HEK293 (cell line): ENCODE measurements around the gene PIK3CA.
A peak's percentile ranks its signal among the peaks of the same experiment; 100 is the strongest.

Experiments used
- CTCF ChIA-PET: fragments of 350-600 bp; formaldehyde crosslinking; extraction: SDS; loops from one replicate; lab custom pipeline; 2021; ENCODE audit warnings: antibody characterized with exemption; lab: Yijun Ruan, JAX
- POLR2A ChIA-PET: fragments of 300-600 bp; formaldehyde crosslinking; extraction: SDS; loops from one replicate; lab custom pipeline; 2020; ENCODE audit warnings: antibody characterized with exemption, inconsistent platforms; lab: Yijun Ruan, JAX
- H3K27ac ChIP-seq: fragments of 200-500 bp; sonication (Bioruptor generic); 2 replicates; pipeline ENCODE4 v1.5.1; 2014; ENCODE audit warnings: low read depth, low read length, control low read depth, inconsistent platforms; ENCODE audit errors: extremely low read depth
- H3K36me3 ChIP-seq, 2 experiments: fragments of 200-500 bp in 1 of 2; sonication (Bioruptor generic) in 1 of 2; 1 replicate in 1 of 2; 2 replicates in 1 of 2; pipeline ENCODE4 v1.5.1; 2014 to 2017; ENCODE audit warnings: inconsistent platforms in 2 of 2, low read length in 2 of 2; ENCODE audit not compliant: control insufficient read depth in 2 of 2, insufficient read depth in 1 of 2
- H3K4me1 ChIP-seq: fragments of 200-500 bp; sonication (Bioruptor generic); 2 replicates; pipeline ENCODE4 v1.5.1; 2014; ENCODE audit warnings: mild to moderate bottlenecking, low read length, inconsistent platforms; ENCODE audit not compliant: control insufficient read depth, insufficient read depth
- H3K4me3 ChIP-seq: 2 replicates; pipeline ENCODE4 v1.5.1; 2011; ENCODE audit warnings: low read depth, mild to moderate bottlenecking, control low read depth, low read length, moderate library complexity
- H3K9me3 ChIP-seq: fragments of 200-500 bp; sonication (Bioruptor generic); 2 replicates; pipeline ENCODE4 v1.5.1; 2014; ENCODE audit warnings: low read depth, low read length, inconsistent platforms; ENCODE audit not compliant: control insufficient read depth, insufficient read depth
- FEZF1 ChIP-seq: fragments of 450-650 bp; formaldehyde crosslinking; IDR thresholded peaks from 2 replicates; pipeline ENCODE4 v1.5.1; 2016; ENCODE audit warnings: missing biosample characterization, missing genetic modification characterization
- KLF10 ChIP-seq: fragments of 450-650 bp; IDR thresholded peaks from 2 replicates; pipeline ENCODE4 v1.5.1; 2018; ENCODE audit warnings: missing biosample characterization, mild to moderate bottlenecking, missing genetic modification characterization
- OSR2 ChIP-seq: fragments of 450-650 bp; formaldehyde crosslinking; IDR thresholded peaks from 2 replicates; pipeline ENCODE4 v1.5.1; 2016; ENCODE audit warnings: missing biosample characterization, missing genetic modification characterization
- REPIN1 ChIP-seq: fragments of 450-650 bp; formaldehyde crosslinking; IDR thresholded peaks from 2 replicates; pipeline ENCODE4 v1.5.1; 2017; ENCODE audit warnings: missing biosample characterization, missing genetic modification characterization, low read depth
- SCRT1 ChIP-seq: fragments of 450-650 bp; formaldehyde crosslinking; IDR thresholded peaks from 2 replicates; pipeline ENCODE4 v1.5.1; 2016; ENCODE audit warnings: missing biosample characterization, missing genetic modification characterization, borderline replicate concordance
- SETDB1 ChIP-seq: IDR thresholded peaks from one replicate; pipeline ENCODE4 v1.6.1; 2017; ENCODE audit warnings: mild to moderate bottlenecking, low read length, moderate library complexity, mixed read lengths; ENCODE audit not compliant: insufficient read length
- SP2 ChIP-seq: fragments of 450-650 bp; formaldehyde crosslinking; IDR thresholded peaks from 2 replicates; pipeline ENCODE4 v1.5.1; 2016; ENCODE audit warnings: missing biosample characterization, missing genetic modification characterization
- WT1 ChIP-seq: fragments of 450-650 bp; formaldehyde crosslinking; IDR thresholded peaks from 2 replicates; pipeline ENCODE4 v1.5.1; 2016; ENCODE audit warnings: missing biosample characterization, missing genetic modification characterization
- ZNF155 ChIP-seq: fragments of 450-650 bp; formaldehyde crosslinking; IDR thresholded peaks from 2 replicates; pipeline ENCODE4 v1.5.1; 2016; ENCODE audit warnings: missing biosample characterization, missing genetic modification characterization
- ZNF24 ChIP-seq: fragments of 450-650 bp; formaldehyde crosslinking; IDR thresholded peaks from 2 replicates; pipeline ENCODE4 v1.5.1; 2016; ENCODE audit warnings: missing biosample characterization, missing genetic modification characterization
- ZNF416 ChIP-seq: fragments of 450-650 bp; formaldehyde crosslinking; IDR thresholded peaks from 2 replicates; pipeline ENCODE4 v1.5.1; 2016; ENCODE audit warnings: missing biosample characterization, missing genetic modification characterization
- ZNF558 ChIP-seq: fragments of 450-650 bp; formaldehyde crosslinking; IDR thresholded peaks from 2 replicates; pipeline ENCODE4 v1.5.1; 2016; ENCODE audit warnings: missing biosample characterization, missing genetic modification characterization
- ZNF623 ChIP-seq: fragments of 450-650 bp; formaldehyde crosslinking; IDR thresholded peaks from 2 replicates; pipeline ENCODE4 v1.5.1; 2016; ENCODE audit warnings: missing biosample characterization, missing genetic modification characterization
- ZNF837 ChIP-seq: fragments of 450-650 bp; formaldehyde crosslinking; IDR thresholded peaks from 2 replicates; pipeline ENCODE4 v1.5.1; 2016; ENCODE audit warnings: missing biosample characterization, missing genetic modification characterization
- TF ChIP-seq, protein P1 (sequence below): fragments of 450-650 bp; formaldehyde crosslinking; IDR thresholded peaks from 2 replicates; pipeline ENCODE4 v1.5.1; 2017; ENCODE audit warnings: missing biosample characterization, mild to moderate bottlenecking, missing genetic modification characterization, moderate library complexity
- TF ChIP-seq, protein P2 (sequence below): fragments of 450-650 bp; formaldehyde crosslinking; IDR thresholded peaks from 2 replicates; pipeline ENCODE4 v1.5.1; 2016; ENCODE audit warnings: missing biosample characterization, missing genetic modification characterization
- TF ChIP-seq, protein P3 (sequence below): sonication (generic); formaldehyde crosslinking; IDR thresholded peaks from 2 replicates; pipeline ENCODE4 v1.8.1; 2022; ENCODE audit warnings: mild to moderate bottlenecking, moderate library complexity, missing genetic modification reagents
- TF ChIP-seq, protein P4 (sequence below): fragments of 450-650 bp; formaldehyde crosslinking; IDR thresholded peaks from 2 replicates; pipeline ENCODE4 v1.5.1; 2016; ENCODE audit warnings: missing biosample characterization, missing genetic modification characterization
- TF ChIP-seq, protein P5 (sequence below): fragments of 450-650 bp; formaldehyde crosslinking; IDR thresholded peaks from 2 replicates; pipeline ENCODE4; 2016; ENCODE audit warnings: missing biosample characterization, missing genetic modification characterization
- TF ChIP-seq, protein P6 (sequence below): fragments of 450-650 bp; formaldehyde crosslinking; IDR thresholded peaks from 2 replicates; pipeline ENCODE4 v1.5.1; 2016; ENCODE audit warnings: missing biosample characterization, missing genetic modification characterization, low read depth
- TF ChIP-seq, protein P7 (sequence below): fragments of 450-650 bp; formaldehyde crosslinking; IDR thresholded peaks from 2 replicates; pipeline ENCODE4 v1.5.1; 2016; ENCODE audit warnings: missing biosample characterization, missing genetic modification characterization
- TF ChIP-seq, protein P8 (sequence below): fragments of 450-650 bp; formaldehyde crosslinking; IDR thresholded peaks from 2 replicates; pipeline ENCODE4 v1.5.1; 2016; ENCODE audit warnings: missing biosample characterization, missing genetic modification characterization

Gene PIK3CA

DNA sequence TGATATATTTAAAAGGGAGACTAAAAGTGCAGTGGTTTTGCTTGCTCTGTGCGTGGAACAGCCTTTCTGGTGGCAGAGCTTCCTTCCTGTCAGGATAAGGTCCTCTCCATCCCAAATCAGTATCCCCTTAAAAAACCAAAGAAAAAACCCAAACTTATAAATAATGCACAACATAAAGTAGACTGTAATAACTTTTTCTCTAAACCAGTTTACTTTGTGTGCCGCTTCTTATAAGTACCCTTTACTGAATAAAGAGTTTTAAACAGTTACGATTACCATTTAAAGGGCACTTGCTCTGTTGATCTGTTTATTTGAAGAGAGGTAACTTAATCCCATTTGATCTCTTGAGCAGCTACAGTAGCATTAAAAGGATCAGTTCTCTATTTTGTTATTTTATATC is 2.5 kb downstream of the PIK3CA start (continued):
- TF ChIP-seq, protein P1, sequence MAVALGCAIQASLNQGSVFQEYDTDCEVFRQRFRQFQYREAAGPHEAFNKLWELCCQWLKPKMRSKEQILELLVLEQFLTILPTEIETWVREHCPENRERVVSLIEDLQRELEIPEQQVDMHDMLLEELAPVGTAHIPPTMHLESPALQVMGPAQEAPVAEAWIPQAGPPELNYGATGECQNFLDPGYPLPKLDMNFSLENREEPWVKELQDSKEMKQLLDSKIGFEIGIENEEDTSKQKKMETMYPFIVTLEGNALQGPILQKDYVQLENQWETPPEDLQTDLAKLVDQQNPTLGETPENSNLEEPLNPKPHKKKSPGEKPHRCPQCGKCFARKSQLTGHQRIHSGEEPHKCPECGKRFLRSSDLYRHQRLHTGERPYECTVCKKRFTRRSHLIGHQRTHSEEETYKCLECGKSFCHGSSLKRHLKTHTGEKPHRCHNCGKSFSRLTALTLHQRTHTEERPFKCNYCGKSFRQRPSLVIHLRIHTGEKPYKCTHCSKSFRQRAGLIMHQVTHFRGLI = no peak
- TF ChIP-seq KLF10 (tag by site-specific recombination) (no peak), REPIN1 (tag by site-specific recombination) (no peak), SCRT1 (tag by site-specific recombination) (no peak), SP2 (tag by site-specific recombination) (no peak), OSR2 (tag by site-specific recombination) (no peak; the same call in 1 of the 2 replicates), ZNF155 (tag by site-specific recombination) (no peak), ZNF24 (tag by site-specific recombination) (no peak), WT1 (no peak)
- TF ChIP-seq, protein P2, sequence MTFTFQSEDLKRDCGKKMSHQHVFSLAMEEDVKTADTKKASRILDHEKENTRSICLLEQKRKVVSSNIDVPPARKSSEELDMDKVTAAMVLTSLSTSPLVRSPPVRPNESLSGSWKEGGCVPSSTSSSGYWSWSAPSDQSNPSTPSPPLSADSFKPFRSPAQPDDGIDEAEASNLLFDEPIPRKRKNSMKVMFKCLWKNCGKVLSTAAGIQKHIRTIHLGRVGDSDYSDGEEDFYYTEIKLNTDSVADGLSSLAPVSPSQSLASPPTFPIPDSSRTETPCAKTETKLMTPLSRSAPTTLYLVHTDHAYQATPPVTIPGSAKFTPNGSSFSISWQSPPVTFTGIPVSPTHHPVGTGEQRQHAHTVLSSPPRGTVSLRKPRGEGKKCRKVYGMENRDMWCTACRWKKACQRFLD (tag by site-specific recombination) = no peak
- TF ChIP-seq, protein P3, sequence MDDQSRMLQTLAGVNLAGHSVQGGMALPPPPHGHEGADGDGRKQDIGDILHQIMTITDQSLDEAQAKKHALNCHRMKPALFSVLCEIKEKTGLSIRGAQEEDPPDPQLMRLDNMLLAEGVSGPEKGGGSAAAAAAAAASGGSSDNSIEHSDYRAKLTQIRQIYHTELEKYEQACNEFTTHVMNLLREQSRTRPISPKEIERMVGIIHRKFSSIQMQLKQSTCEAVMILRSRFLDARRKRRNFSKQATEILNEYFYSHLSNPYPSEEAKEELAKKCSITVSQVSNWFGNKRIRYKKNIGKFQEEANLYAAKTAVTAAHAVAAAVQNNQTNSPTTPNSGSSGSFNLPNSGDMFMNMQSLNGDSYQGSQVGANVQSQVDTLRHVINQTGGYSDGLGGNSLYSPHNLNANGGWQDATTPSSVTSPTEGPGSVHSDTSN (CRISPR knock-in tag) = no peak
- TF ChIP-seq, all 188 proteins: peak for 3

DNA sequence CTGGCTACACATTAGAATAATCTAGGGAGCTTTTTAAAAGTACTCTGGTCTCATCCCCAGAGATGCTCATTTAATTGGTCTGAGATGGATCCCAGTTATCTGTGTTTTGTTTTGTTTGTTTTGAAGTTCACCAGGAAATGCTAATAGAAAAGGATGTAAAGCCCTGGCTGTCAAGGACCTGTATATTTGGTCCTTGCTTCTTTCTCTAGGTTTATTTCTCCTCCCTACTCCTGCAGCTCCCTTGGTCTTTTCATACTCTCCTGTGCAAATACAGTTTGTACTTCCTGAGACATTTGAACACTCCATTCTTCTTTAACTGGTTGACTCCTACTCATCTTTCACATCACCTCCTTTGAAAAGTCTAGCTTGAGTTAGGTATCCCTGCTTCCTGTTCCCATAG is 3.3 kb downstream of the PIK3CA start:
- CTCF ChIA-PET = interaction anchor here (0.6 to 1.5 kb wide), 4 partner anchors 9 to 136 kb away, joined by 3 to 4 read pairs (median 3); no protein-coding TSS in a partner anchor
- peaks cover 3% of the 10 kb centered on the region; the same call in 1 of the 2 replicates for H3K4me1 ChIP-seq
- H3K9me3 ChIP-seq = no peaks in the 10 kb centered on the region
- no peak overlapping the region for H3K27ac ChIP-seq
- TF ChIP-seq ZNF558 (tag by site-specific recombination) = peak; percentile 95
- no peak for TF ChIP-seq SETDB1
- H3K36me3 ChIP-seq = no peaks in the 10 kb centered on the region
- POLR2A ChIA-PET = no interaction called here
- H3K4me3 ChIP-seq = no peak overlapping the region

DNA sequence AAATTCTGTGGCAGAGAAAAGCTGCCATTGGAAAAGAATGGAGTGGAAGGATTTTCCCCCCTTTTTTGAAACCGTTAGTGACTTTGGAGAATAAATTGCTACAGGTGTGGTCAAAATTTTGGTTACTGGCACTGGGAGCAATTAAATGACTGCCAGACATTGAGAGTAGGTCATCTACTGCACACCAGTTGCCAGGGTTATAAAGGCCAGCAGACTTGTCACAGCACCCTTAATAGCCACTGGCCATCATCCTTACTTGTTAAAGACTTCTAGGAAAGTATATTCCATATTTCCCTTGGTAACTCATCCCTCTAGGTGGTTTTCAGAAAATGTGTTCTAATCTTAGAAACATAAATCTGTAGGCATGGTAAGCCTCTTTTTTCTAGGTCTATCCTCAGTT is 8.0 kb downstream of the PIK3CA start:
- H3K27ac ChIP-seq = no peak overlapping the region
- no peak overlapping the region for H3K4me3 ChIP-seq
- ChIA-PET POLR2A (no interaction called here), CTCF (no interaction called here)
- no peaks in the 10 kb centered on the region for H3K36me3 ChIP-seq
- H3K4me1 ChIP-seq = 0 out of 2 replicates have a peak, but pooled peaks cover 3% of the 10 kb centered on the region
- no peaks in the 10 kb centered on the region for H3K9me3 ChIP-seq
- TF ChIP-seq, protein P4, sequence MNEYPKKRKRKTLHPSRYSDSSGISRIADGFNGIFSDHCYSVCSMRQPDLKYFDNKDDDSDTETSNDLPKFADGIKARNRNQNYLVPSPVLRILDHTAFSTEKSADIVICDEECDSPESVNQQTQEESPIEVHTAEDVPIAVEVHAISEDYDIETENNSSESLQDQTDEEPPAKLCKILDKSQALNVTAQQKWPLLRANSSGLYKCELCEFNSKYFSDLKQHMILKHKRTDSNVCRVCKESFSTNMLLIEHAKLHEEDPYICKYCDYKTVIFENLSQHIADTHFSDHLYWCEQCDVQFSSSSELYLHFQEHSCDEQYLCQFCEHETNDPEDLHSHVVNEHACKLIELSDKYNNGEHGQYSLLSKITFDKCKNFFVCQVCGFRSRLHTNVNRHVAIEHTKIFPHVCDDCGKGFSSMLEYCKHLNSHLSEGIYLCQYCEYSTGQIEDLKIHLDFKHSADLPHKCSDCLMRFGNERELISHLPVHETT (tag by site-specific recombination) = no peak
- TF ChIP-seq, protein P5, sequence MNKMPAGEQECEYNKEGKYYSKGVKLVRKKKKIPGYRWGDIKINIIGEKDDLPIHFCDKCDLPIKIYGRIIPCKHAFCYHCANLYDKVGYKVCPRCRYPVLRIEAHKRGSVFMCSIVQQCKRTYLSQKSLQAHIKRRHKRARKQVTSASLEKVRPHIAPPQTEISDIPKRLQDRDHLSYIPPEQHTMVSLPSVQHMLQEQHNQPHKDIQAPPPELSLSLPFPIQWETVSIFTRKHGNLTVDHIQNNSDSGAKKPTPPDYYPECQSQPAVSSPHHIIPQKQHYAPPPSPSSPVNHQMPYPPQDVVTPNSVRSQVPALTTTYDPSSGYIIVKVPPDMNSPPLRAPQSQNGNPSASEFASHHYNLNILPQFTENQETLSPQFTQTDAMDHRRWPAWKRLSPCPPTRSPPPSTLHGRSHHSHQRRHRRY (tag by site-specific recombination) = no peak
- TF ChIP-seq WT1 (no peak), FEZF1 (tag by site-specific recombination) (no peak), ZNF416 (tag by site-specific recombination) (no peak), ZNF837 (tag by site-specific recombination) (no peak), ZNF623 (tag by site-specific recombination) (no peak)
- TF ChIP-seq, protein P6, sequence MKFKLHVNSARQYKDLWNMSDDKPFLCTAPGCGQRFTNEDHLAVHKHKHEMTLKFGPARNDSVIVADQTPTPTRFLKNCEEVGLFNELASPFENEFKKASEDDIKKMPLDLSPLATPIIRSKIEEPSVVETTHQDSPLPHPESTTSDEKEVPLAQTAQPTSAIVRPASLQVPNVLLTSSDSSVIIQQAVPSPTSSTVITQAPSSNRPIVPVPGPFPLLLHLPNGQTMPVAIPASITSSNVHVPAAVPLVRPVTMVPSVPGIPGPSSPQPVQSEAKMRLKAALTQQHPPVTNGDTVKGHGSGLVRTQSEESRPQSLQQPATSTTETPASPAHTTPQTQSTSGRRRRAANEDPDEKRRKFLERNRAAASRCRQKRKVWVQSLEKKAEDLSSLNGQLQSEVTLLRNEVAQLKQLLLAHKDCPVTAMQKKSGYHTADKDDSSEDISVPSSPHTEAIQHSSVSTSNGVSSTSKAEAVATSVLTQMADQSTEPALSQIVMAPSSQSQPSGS (tag by site-specific recombination) = no peak
- TF ChIP-seq, protein P7, sequence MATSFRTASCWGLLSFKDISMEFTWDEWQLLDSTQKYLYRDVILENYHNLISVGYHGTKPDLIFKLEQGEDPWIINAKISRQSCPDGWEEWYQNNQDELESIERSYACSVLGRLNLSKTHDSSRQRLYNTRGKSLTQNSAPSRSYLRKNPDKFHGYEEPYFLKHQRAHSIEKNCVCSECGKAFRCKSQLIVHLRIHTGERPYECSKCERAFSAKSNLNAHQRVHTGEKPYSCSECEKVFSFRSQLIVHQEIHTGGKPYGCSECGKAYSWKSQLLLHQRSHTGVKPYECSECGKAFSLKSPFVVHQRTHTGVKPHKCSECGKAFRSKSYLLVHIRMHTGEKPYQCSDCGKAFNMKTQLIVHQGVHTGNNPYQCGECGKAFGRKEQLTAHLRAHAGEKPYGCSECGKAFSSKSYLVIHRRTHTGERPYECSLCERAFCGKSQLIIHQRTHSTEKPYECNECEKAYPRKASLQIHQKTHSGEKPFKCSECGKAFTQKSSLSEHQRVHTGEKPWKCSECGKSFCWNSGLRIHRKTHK (tag by site-specific recombination) = no peak
- TF ChIP-seq, protein P8, sequence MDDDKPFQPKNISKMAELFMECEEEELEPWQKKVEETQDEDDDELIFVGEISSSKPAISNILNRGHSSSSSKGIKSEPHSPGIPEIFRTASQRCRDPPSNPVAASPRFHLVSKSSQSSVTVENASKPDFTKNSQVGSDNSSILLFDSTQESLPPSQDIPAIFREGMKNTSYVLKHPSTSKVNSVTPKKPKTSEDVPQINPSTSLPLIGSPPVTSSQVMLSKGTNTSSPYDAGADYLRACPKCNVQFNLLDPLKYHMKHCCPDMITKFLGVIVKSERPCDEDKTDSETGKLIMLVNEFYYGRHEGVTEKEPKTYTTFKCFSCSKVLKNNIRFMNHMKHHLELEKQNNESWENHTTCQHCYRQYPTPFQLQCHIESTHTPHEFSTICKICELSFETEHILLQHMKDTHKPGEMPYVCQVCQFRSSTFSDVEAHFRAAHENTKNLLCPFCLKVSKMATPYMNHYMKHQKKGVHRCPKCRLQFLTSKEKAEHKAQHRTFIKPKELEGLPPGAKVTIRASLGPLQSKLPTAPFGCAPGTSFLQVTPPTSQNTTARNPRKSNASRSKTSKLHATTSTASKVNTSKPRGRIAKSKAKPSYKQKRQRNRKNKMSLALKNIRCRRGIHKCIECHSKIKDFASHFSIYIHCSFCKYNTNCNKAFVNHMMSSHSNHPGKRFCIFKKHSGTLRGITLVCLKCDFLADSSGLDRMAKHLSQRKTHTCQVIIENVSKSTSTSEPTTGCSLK = no peak
